Mesenteric fat pad (tissue), 1 donor: ENCODE data around the gene MBOAT2. TPM values are rescaled to one million over a fixed set of nuclear protein-coding genes. Genes with fewer than 3 reads are reported as not detected.

Experiments used
- DNase-seq: peaks from one replicate; pipeline ENCODE4 v3.0.0-alpha.2; 2020; ENCODE audit warnings: low spot score
- total RNA-seq: library from RNA; stranded (reverse); fragmentation: NEBNext Ultra II Directional; extraction: Animal tissue kit (Norgen Biotek cat#: 25700); gene quantifications from one replicate; pipeline ENCODE4 v1.2.1, GENCODE V29; 2021
- donor health status: DM: yes; HTN: yes; CAD: no.

MBOAT2 gene
- total RNA-seq, 1 donor from 2014 or later, result 5.5 TPM

- no peak for DNase-seq
These were observed 14.6 kb upstream of the MBOAT2 start for GRCh38 chr2:9018109-9018508.

- DNase-seq, result no peak
These were observed 13.9 kb upstream of the MBOAT2 start for GRCh38 chr2:9017411-9017810.

GRCh38 chr2:9015998-9016397, 12.5 kb upstream of the MBOAT2 start:
- DNase-seq, result no peak

- no peak for DNase-seq
These were observed 9.9 kb upstream of the MBOAT2 start for GRCh38 chr2:9013403-9013802.

DNA sequence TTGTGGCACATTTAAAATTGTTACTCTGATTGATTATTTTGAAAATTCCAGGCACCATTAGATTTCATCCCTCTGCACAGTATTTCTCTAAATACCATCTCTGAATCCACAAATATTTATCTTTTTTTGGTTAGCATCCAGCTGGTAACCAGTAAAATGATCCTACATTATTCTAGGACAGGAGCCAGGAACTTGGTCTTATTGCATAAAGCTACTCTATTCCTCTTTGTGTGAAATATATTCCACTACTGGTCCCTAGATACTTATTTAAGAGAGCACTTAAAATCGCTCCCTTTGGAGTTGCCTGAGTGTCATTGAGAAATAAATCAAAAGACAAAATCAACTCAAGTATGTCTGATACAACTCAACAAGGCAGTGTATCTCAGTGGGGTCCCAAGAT, 7.4 kb upstream of the MBOAT2 start:
- DNase-seq, result no peak

DNA sequence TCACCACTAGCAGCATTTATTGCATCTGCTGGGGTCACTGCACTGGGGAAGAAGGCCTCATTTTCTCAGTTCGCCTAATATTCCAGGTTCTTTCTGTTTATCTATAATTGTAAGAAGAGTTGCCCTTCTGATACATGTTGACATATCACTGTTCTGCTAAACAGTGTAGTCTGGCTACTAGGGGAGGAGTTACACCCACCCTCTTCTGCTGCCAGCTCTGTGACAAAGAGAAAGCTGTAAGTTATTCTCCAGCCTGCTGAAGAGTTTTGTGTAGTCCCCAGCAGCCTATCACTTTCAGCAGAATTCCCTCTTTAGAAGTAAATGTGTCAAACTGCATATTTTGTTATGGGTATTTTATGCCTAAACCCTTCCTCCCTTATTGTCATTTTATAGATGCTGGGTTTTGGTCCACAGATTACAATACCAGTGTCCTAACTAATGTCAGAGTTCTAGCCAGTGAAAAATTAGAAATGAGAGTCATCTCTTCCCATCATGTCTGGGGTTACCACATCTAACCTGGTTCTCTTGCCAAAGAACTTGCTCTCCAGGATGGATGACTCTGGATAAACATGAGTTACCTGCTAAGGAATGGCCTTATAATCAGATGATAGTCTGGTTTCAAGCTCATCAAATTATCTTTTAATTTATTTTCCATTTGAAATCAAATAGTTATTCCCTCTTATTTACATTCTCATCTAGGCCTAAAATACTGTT, 5.6 kb upstream of the MBOAT2 start:
- DNase-seq, result no peak

DNA sequence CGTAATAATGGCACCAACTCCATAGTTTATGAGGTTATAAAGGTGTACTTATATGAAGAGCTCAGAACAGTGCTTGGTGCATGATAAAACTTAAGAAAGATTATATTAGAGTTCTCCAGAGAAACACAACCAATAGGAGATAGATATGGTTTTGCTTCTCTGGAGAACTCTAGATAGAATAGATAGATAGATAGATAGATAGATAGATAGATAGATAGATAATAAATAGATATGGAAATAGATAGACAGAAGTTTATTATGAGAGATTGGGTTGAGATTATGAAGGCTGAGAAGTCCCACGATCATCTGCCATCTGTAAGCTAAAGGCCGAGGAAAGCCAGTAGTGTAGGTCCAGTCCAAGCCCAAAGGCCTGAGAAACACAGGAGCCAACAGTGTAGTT, 2.9 kb upstream of the MBOAT2 start:
- no peak for DNase-seq

- no peak for DNase-seq
These were observed 1.1 kb upstream of the MBOAT2 start for GRCh38 chr2:9004338-9005204.

- DNase-seq, result no peak
These were observed 193 bp downstream of the MBOAT2 start for GRCh38 chr2:9003366-9003615.

DNA sequence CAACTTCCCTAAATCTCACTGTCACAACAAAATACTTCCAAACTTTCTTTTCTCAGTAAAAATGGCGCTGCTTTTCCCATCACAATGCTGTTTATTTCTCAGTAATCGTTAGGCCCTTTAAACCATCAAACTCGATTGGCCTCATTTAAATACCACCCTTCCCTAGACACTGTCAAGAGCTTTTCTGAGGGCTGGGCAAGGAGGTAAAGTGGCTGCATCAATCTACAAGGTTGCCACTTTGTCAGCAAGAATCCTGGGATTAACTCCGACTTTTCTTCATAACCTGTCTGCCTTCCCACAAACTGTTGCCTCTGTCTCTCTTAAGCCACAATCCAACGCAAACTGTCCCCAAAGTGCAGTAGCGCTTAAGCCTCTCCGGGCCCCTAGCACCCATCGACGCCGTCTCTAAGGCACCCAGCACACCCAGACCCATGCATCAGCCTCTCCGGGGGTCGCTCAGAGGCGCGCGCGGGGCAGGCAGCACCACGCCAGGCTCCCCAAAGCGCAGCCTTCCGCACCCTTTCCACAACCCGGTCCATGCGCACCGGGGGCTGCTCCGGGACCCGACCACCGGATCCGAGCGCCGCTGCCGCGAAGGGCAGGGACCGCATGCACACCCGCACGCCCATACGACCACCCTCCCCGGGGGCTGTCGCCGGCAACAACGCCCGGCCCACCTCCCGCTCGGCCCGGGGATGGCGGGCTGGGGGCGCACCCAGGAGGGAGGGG, 683 bp downstream of the MBOAT2 start:
- DNase-seq, result no peak

GRCh38 chr2:9002313-9002636, 1.2 kb downstream of the MBOAT2 start:
- DNase-seq, result no peak

GRCh38 chr2:9001778-9002177, 1.7 kb downstream of the MBOAT2 start:
- DNase-seq, result no peak

GRCh38 chr2:9001229-9001628, 2.3 kb downstream of the MBOAT2 start:
- no peak for DNase-seq

DNA sequence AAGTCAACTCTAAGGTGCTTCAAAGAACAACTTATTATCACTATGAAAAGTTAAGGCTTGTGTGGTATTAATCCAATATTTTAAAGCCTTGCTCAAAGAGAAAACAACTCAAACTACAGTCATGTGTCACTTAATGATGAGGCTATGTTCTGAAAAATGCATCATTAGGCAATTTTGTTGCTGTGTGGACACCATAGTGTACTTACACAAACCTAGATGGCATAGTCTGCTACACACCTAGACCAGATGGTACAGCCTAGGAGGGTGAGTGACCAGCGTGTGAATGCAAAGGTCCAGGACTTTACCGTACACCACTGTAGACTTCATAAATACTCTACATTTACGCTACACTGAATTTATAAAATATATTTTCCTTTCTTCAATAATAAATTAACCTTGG, 3.0 kb downstream of the MBOAT2 start:
- DNase-seq, result no peak

DNA sequence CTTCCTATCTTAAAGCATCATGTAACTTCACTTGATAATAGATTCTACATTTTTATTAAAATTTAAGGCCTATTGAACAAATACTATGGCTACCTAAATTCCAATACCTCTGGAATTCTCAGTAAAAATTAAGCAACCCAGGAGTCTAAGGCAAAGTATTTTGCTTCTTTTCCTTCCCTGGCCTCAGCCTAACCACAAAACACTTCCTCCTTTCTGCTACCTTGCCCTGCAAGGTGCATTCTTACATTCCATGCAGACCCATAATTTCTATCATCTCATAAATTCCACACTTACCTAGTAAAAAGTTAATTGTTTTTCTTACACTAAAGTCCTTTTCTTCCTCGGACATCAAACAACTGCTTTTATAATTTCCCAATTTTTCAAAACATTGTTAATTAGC, 3.7 kb downstream of the MBOAT2 start:
- DNase-seq, result no peak

DNA sequence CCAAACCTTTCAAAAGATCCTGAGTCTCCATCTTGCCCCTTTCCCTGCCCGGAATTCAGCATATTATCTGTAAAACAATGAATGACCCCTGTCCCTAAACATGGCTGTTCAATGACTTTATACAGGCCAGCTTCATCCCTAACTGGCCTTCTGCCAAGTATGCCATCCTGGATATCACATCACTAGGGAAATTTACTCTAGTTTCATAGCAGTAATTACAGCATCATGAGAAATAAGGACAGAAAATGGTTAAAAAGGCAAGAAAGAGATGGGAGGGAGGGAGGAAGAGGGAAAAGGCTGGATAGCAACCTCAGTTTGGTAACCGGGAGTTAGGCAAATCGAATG, 4.4 kb downstream of the MBOAT2 start:
- no peak for DNase-seq

DNA sequence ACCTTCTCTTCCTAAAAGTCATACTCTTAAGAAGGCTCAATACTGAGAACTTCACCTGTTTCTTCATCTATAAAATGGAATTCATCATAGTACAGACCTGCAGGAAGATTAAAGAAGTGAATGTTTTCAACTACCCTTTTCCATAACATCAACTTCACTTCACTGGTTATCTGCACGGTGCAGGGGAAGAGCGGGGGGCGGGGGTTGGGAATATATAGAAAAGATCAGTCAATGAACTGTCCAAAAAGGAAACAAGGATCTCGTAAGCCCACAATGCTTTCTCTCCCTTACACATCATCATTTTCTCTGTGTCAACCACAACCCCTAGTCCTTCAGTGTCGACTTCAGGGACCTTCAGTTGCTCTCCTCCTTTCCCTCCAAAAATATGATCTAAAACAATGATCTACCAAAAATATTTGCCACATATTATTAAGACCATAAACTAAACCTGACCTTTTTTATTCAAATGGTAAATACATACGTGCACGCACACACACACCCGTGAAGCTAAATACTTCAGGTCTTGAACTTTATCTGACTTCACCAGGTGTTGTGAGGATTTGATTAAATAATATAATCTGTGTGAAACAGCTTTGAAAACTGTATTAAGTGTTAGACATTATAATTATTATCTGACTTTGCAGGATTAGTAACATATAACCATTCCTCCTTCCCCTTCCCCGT, 4.9 kb downstream of the MBOAT2 start:
- DNase-seq, result no peak

GRCh38 chr2:8997631-8998030, 5.9 kb downstream of the MBOAT2 start:
- no peak for DNase-seq

- DNase-seq, result no peak
These were observed 6.4 kb downstream of the MBOAT2 start for GRCh38 chr2:8997108-8997507.

DNA sequence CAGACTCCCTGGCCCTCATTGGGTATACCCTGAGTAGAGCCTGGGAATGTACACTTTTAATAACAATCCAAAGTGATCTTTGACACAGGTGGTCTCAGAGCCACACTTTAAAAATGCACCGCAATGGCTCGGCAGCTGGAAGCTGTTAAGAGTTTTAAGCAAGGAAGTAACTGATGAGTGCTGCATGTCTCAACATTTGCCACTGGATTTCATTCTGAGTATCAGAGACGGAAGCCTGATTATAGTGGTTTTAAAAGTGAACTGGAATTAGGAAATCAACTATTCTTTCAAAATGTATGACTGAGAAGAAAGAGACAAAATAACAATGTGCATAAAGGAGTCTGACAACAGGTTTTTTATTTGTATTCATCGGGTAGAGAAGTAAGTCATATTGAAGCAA, 7.5 kb downstream of the MBOAT2 start:
- no peak for DNase-seq

GRCh38 chr2:8994386-8994785, 9.1 kb downstream of the MBOAT2 start:
- no peak for DNase-seq

DNA sequence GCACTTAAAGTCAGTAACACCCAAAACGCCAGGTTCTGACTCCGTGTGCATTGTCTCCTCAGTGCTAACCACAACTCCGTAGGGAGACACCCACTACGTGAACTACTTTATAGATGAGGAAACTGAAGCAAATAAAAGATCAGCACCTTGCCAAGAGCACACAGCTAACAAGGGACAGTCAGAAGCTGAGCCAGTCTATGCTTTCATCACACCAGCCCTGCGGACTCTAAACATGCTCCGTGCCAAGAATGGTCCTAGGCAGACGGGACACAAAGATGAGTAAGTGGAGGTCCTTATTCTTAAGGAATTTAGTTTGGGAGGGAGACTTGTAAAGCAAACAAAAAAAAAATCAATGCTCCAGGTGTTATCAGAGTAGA, 9.6 kb downstream of the MBOAT2 start:
- no peak for DNase-seq
